GM23338 (cell line): Measurements from ENCODE around the gene C1QTNF2. TPM values are rescaled to one million over a fixed set of nuclear protein-coding genes. Genes with fewer than 3 reads are reported as not detected.
A peak's percentile ranks its signal among the peaks of the same experiment; 100 is the strongest.

ENCODE experiments used
- ATAC-seq: fragments of 200-7000 bp; cut with Tn5 transposase; 3 replicates; pipeline ENCODE4 v1.9.1; 2020
- DNase-seq: peaks from one replicate; pipeline ENCODE4 v3.0.0-alpha.2; 2015; ENCODE audit warnings: low spot score
- H2AFZ ChIP-seq: fragments of 200-600 bp; sonication (generic); 2 replicates; pipeline ENCODE4 v1.8.0; 2016; ENCODE audit warnings: antibody characterized with exemption, mild to moderate bottlenecking, moderate library complexity
- H3F3A ChIP-seq: fragments of 200-600 bp; sonication (generic); replicated peaks from 2 replicates; pipeline ENCODE4 v1.8.0; 2017; ENCODE audit warnings: antibody characterized with exemption, mixed run types, low read depth
- H3K27ac ChIP-seq: fragments of 200-600 bp; sonication (generic); 2 replicates; pipeline ENCODE4 v1.6.1; 2016; ENCODE audit warnings: low read depth
- H3K27me3 ChIP-seq: fragments of 200-600 bp; sonication (generic); 2 replicates; pipeline ENCODE4 v1.8.0; 2016; ENCODE audit warnings: mild to moderate bottlenecking, mixed run types, moderate library complexity; ENCODE audit not compliant: insufficient read depth
- H3K36me3 ChIP-seq: fragments of 200-600 bp; sonication (generic); 2 replicates; pipeline ENCODE4 v1.8.0; 2016; ENCODE audit warnings: mild to moderate bottlenecking; ENCODE audit not compliant: insufficient read depth
- H3K4me1 ChIP-seq: fragments of 200-600 bp; sonication (generic); 2 replicates; pipeline ENCODE4 v1.8.0; 2016; ENCODE audit warnings: mild to moderate bottlenecking, moderate library complexity; ENCODE audit not compliant: insufficient read depth
- H3K4me2 ChIP-seq: fragments of 200-600 bp; sonication (generic); 2 replicates; pipeline ENCODE4 v1.7.1; 2017; ENCODE audit warnings: mixed run types
- H3K4me3 ChIP-seq: fragments of 200-600 bp; sonication (generic); 2 replicates; pipeline ENCODE4 v1.6.1; 2016; ENCODE audit warnings: mixed run types
- H3K79me2 ChIP-seq: fragments of 200-600 bp; sonication (generic); replicated peaks from 2 replicates; pipeline ENCODE4 v1.8.0; 2017; ENCODE audit warnings: mild to moderate bottlenecking; ENCODE audit not compliant: insufficient read depth
- H3K9me2 ChIP-seq: fragments of 200-600 bp; sonication (generic); 2 replicates; pipeline ENCODE4 v1.8.0; 2017; ENCODE audit not compliant: insufficient read depth
- H4K20me1 ChIP-seq: fragments of 200-600 bp; sonication (generic); replicated peaks from 2 replicates; pipeline ENCODE4 v1.8.0; 2017; ENCODE audit warnings: mild to moderate bottlenecking; ENCODE audit not compliant: insufficient read depth
- H3K27ac Mint-ChIP-seq: 2 replicates; pipeline ENCODE4 v1.8.0; 2020; ENCODE audit warnings: inconsistent platforms, mild to moderate bottlenecking, moderate library complexity, mixed read lengths
- H3K27me3 Mint-ChIP-seq: 3 replicates; pipeline ENCODE4 v1.8.0; 2022; ENCODE audit warnings: low read depth, mild to moderate bottlenecking, moderate library complexity, mixed read lengths, inconsistent platforms; ENCODE audit not compliant: insufficient read depth, poor library complexity
- H3K36me3 Mint-ChIP-seq: 3 replicates; pipeline ENCODE4 v1.8.0; 2021; ENCODE audit warnings: low read depth, mild to moderate bottlenecking, inconsistent platforms, moderate library complexity, mixed read lengths
- H3K4me1 Mint-ChIP-seq: 3 replicates; pipeline ENCODE4 v1.8.0; 2020; ENCODE audit warnings: mild to moderate bottlenecking, inconsistent platforms, mixed read lengths
- H3K4me3 Mint-ChIP-seq: 3 replicates; pipeline ENCODE4 v1.8.0; 2021; ENCODE audit warnings: moderate library complexity, mild to moderate bottlenecking, inconsistent platforms, mixed read lengths
- H3K9me3 Mint-ChIP-seq: 3 replicates; pipeline ENCODE4 v1.8.0; 2020; ENCODE audit warnings: moderate library complexity, mild to moderate bottlenecking, inconsistent platforms, mixed read lengths
- CREB1 ChIP-seq: fragments of 250-450 bp; sonication (Bioruptor Pico); IDR thresholded peaks from 2 replicates; pipeline ENCODE4 v1.5.0; 2020; ENCODE audit warnings: low read depth, mild to moderate bottlenecking, moderate library complexity
- ETS1 ChIP-seq: IDR thresholded peaks from 2 replicates; pipeline ENCODE4 v1.6.1; 2016; ENCODE audit warnings: antibody characterized with exemption
- EZH2 ChIP-seq: fragments of 200-600 bp; sonication (generic); IDR thresholded peaks from one replicate; pipeline ENCODE4 v1.8.0; 2017; ENCODE audit warnings: antibody characterized with exemption, mild to moderate bottlenecking, low read depth; ENCODE audit not compliant: unreplicated experiment
- EZH2phosphoT487 ChIP-seq: fragments of 200-600 bp; sonication (generic); IDR thresholded peaks from one replicate; pipeline ENCODE4 v1.8.1; 2018; ENCODE audit warnings: antibody characterized with exemption; ENCODE audit not compliant: unreplicated experiment
- JUNB ChIP-seq: IDR thresholded peaks from one replicate; pipeline ENCODE4 v1.6.1; 2016; ENCODE audit warnings: antibody characterized with exemption; ENCODE audit not compliant: unreplicated experiment
- NANOG ChIP-seq: IDR thresholded peaks from 2 replicates; pipeline ENCODE4 v1.6.1; 2016; ENCODE audit warnings: antibody characterized with exemption, borderline replicate concordance
- POLR2AphosphoS5 ChIP-seq: IDR thresholded peaks from 2 replicates; pipeline ENCODE4 v1.6.1; 2016; ENCODE audit warnings: antibody characterized with exemption, low read depth
- STAT1 ChIP-seq: IDR thresholded peaks from one replicate; pipeline ENCODE4 v1.6.1; 2016; ENCODE audit warnings: antibody characterized with exemption; ENCODE audit not compliant: unreplicated experiment
- ZNF114 ChIP-seq: fragments of 250-450 bp; sonication (Bioruptor Pico); IDR thresholded peaks from 2 replicates; pipeline ENCODE4 v1.5.0; 2020; ENCODE audit warnings: mild to moderate bottlenecking, moderate library complexity
- ZNF331 ChIP-seq: fragments of 250-450 bp; sonication (Bioruptor Pico); IDR thresholded peaks from 2 replicates; pipeline ENCODE4 v1.5.0; 2020; ENCODE audit warnings: low read depth, mild to moderate bottlenecking, moderate library complexity
- polyA plus RNA-seq: library from polyadenylated mRNA; unstranded; fragments of >200 nt; fragmentation: Nextera tagmentation; extraction: Ambion mirVana; gene quantifications from 2 replicates; pipeline ENCODE4 v1.2.1, GENCODE V29; 2016
- total RNA-seq: library from RNA; depleted of rRNA; stranded (reverse); fragments of >200 nt; shearing (Covaris generic); gene quantifications from 2 replicates; pipeline ENCODE4 v1.2.3, GENCODE V29; 2014
- TF ChIP-seq, protein P1 (sequence below): fragments of 250-450 bp; sonication (Bioruptor Pico); IDR thresholded peaks from 2 replicates; pipeline ENCODE4 v1.5.0; 2020; ENCODE audit warnings: mild to moderate bottlenecking, moderate library complexity
- TF ChIP-seq, protein P2 (sequence below): IDR thresholded peaks from one replicate; pipeline ENCODE4 v1.6.1; 2018; ENCODE audit warnings: antibody characterized with exemption; ENCODE audit not compliant: unreplicated experiment
- TF ChIP-seq, protein P3 (sequence below), 2 experiments: fragments of 200-600 bp in 1 of 2; sonication (generic) in 1 of 2; conservative IDR thresholded peaks; 2 replicates each; pipeline versions ENCODE4 v1.5.1 to v1.6.1; 2016 to 2017; ENCODE audit warnings: antibody characterized with exemption in 2 of 2, low read depth in 2 of 2, mild to moderate bottlenecking in 2 of 2, moderate library complexity in 1 of 2

The C1QTNF2 gene
- total and polyA plus RNA-seq, 2 experiments from 2014 or later, result 0.56 to 0.92 TPM

GRCh38 chr5:160352308-160352707 is 18.1 kb downstream of the C1QTNF2 start:
- H3K4me1 ChIP-seq, result no peaks in the 10 kb centered on the region
- no peaks in the 10 kb centered on the region for H4K20me1 ChIP-seq
- H3K9me2 ChIP-seq, result no peaks in the 10 kb centered on the region
- DNase-seq, result no peak
- no peak overlapping the region for H3K4me2 ChIP-seq
- H3K27me3 ChIP-seq, result no peaks in the 10 kb centered on the region
- no peaks in the 10 kb centered on the region for H3K36me3 ChIP-seq
- Mint-ChIP-seq H3K4me1 (peaks cover 14% of the 10 kb centered on the region), H3K36me3 (no peaks in the 10 kb centered on the region; the same call in 2 of the 3 replicates), H3K27me3 (peaks cover 5% of the 10 kb centered on the region), H3K27ac (no peak overlapping the region), H3K4me3 (no peak overlapping the region), H3K9me3 (no peaks in the 10 kb centered on the region)
- no peak for ATAC-seq
- 0 out of 2 replicates have a peak overlapping the region, but pooled peaks have one; percentile 32 for H2AFZ ChIP-seq
- H3F3A ChIP-seq, result no peaks in the 10 kb centered on the region
- no peak for TF ChIP-seq NANOG
- no peak for TF ChIP-seq POLR2AphosphoS5
- TF ChIP-seq, protein P1, sequence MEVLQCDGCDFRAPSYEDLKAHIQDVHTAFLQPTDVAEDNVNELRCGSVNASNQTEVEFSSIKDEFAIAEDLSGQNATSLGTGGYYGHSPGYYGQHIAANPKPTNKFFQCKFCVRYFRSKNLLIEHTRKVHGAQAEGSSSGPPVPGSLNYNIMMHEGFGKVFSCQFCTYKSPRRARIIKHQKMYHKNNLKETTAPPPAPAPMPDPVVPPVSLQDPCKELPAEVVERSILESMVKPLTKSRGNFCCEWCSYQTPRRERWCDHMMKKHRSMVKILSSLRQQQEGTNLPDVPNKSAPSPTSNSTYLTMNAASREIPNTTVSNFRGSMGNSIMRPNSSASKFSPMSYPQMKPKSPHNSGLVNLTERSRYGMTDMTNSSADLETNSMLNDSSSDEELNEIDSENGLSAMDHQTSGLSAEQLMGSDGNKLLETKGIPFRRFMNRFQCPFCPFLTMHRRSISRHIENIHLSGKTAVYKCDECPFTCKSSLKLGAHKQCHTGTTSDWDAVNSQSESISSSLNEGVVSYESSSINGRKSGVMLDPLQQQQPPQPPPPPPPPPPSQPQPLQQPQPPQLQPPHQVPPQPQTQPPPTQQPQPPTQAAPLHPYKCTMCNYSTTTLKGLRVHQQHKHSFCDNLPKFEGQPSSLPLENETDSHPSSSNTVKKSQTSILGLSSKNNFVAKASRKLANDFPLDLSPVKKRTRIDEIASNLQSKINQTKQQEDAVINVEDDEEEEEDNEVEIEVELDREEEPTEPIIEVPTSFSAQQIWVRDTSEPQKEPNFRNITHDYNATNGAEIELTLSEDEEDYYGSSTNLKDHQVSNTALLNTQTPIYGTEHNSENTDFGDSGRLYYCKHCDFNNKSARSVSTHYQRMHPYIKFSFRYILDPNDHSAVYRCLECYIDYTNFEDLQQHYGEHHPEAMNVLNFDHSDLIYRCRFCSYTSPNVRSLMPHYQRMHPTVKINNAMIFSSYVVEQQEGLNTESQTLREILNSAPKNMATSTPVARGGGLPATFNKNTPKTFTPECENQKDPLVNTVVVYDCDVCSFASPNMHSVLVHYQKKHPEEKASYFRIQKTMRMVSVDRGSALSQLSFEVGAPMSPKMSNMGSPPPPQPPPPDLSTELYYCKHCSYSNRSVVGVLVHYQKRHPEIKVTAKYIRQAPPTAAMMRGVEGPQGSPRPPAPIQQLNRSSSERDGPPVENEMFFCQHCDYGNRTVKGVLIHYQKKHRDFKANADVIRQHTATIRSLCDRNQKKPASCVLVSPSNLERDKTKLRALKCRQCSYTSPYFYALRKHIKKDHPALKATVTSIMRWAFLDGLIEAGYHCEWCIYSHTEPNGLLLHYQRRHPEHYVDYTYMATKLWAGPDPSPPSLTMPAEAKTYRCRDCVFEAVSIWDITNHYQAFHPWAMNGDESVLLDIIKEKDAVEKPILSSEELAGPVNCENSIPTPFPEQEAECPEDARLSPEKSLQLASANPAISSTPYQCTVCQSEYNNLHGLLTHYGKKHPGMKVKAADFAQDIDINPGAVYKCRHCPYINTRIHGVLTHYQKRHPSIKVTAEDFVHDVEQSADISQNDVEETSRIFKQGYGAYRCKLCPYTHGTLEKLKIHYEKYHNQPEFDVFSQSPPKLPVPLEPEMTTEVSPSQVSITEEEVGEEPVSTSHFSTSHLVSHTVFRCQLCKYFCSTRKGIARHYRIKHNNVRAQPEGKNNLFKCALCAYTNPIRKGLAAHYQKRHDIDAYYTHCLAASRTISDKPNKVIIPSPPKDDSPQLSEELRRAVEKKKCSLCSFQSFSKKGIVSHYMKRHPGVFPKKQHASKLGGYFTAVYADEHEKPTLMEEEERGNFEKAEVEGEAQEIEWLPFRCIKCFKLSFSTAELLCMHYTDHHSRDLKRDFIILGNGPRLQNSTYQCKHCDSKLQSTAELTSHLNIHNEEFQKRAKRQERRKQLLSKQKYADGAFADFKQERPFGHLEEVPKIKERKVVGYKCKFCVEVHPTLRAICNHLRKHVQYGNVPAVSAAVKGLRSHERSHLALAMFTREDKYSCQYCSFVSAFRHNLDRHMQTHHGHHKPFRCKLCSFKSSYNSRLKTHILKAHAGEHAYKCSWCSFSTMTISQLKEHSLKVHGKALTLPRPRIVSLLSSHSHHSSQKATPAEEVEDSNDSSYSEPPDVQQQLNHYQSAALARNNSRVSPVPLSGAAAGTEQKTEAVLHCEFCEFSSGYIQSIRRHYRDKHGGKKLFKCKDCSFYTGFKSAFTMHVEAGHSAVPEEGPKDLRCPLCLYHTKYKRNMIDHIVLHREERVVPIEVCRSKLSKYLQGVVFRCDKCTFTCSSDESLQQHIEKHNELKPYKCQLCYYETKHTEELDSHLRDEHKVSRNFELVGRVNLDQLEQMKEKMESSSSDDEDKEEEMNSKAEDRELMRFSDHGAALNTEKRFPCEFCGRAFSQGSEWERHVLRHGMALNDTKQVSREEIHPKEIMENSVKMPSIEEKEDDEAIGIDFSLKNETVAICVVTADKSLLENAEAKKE (CRISPR knock-in tag), result no peak
- TF ChIP-seq, protein P2, sequence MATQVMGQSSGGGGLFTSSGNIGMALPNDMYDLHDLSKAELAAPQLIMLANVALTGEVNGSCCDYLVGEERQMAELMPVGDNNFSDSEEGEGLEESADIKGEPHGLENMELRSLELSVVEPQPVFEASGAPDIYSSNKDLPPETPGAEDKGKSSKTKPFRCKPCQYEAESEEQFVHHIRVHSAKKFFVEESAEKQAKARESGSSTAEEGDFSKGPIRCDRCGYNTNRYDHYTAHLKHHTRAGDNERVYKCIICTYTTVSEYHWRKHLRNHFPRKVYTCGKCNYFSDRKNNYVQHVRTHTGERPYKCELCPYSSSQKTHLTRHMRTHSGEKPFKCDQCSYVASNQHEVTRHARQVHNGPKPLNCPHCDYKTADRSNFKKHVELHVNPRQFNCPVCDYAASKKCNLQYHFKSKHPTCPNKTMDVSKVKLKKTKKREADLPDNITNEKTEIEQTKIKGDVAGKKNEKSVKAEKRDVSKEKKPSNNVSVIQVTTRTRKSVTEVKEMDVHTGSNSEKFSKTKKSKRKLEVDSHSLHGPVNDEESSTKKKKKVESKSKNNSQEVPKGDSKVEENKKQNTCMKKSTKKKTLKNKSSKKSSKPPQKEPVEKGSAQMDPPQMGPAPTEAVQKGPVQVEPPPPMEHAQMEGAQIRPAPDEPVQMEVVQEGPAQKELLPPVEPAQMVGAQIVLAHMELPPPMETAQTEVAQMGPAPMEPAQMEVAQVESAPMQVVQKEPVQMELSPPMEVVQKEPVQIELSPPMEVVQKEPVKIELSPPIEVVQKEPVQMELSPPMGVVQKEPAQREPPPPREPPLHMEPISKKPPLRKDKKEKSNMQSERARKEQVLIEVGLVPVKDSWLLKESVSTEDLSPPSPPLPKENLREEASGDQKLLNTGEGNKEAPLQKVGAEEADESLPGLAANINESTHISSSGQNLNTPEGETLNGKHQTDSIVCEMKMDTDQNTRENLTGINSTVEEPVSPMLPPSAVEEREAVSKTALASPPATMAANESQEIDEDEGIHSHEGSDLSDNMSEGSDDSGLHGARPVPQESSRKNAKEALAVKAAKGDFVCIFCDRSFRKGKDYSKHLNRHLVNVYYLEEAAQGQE, result no peak
- no peak for TF ChIP-seq STAT1
- TF ChIP-seq, protein P3, sequence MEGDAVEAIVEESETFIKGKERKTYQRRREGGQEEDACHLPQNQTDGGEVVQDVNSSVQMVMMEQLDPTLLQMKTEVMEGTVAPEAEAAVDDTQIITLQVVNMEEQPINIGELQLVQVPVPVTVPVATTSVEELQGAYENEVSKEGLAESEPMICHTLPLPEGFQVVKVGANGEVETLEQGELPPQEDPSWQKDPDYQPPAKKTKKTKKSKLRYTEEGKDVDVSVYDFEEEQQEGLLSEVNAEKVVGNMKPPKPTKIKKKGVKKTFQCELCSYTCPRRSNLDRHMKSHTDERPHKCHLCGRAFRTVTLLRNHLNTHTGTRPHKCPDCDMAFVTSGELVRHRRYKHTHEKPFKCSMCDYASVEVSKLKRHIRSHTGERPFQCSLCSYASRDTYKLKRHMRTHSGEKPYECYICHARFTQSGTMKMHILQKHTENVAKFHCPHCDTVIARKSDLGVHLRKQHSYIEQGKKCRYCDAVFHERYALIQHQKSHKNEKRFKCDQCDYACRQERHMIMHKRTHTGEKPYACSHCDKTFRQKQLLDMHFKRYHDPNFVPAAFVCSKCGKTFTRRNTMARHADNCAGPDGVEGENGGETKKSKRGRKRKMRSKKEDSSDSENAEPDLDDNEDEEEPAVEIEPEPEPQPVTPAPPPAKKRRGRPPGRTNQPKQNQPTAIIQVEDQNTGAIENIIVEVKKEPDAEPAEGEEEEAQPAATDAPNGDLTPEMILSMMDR (conservative IDR thresholded peaks at IDR 0.05; ENCODE audit: low read depth in 2 of 2), result no peak
- no peak for TF ChIP-seq ZNF114 (CRISPR knock-in tag)
- TF ChIP-seq ETS1, result no peak
- no peak for TF ChIP-seq CREB1 (CRISPR knock-in tag)
- no peak for TF ChIP-seq EZH2
- no peak for TF ChIP-seq JUNB
- no peak for TF ChIP-seq EZH2phosphoT487
- no peak for TF ChIP-seq ZNF331 (CRISPR knock-in tag)
- H3K27ac ChIP-seq, result no peak overlapping the region
- no peaks in the 10 kb centered on the region for H3K79me2 ChIP-seq
- no peak overlapping the region for H3K4me3 ChIP-seq
